HCT116 (cell line): ENCODE results near the gene MIGA1. TPM values are rescaled to one million over a fixed set of nuclear protein-coding genes. Genes with fewer than 3 reads are reported as not detected.

Experiments
- ATAC-seq: fragments of 200-7000 bp; cut with Tn5 transposase; 2 replicates; pipeline ENCODE4 v1.9.1; 2020; ENCODE audit warnings: mild to moderate bottlenecking, moderate library complexity
- BruUV-seq: library from RNA; stranded (reverse); fragments of 400-500 nt; replicated peaks from 2 replicates; lab custom pipeline; 2021; lab: Mats Ljungman, UMichigan
- CTCF ChIA-PET: fragments of 300-600 bp; sonication (Branson Sonifier 250); formaldehyde crosslinking; loops from one replicate; lab custom pipeline; 2021; ENCODE audit warnings: antibody characterized with exemption; lab: Charles Lee
- POLR2A ChIA-PET: fragments of 300-600, 350-600 bp; sonication (Branson Sonifier 250); formaldehyde crosslinking; loops from one replicate; lab custom pipeline; 2021; ENCODE audit warnings: antibody characterized with exemption; lab: Charles Lee
- RAD21 ChIA-PET, 2 experiments: fragments of 300-600 bp; sonication (Branson Sonifier 250); formaldehyde crosslinking; loops; one replicate each; lab custom pipeline; 2023; ENCODE audit warnings: low total read pairs in 2 of 2; ENCODE audit not compliant: uncharacterized antibody in 2 of 2, unreplicated experiment in 2 of 2, low non-redundant PET in 1 of 2; lab: Charles Lee
- DNase-seq: peaks from one replicate; pipeline ENCODE4 v3.0.0-alpha.2; 2010; ENCODE audit warnings: low read depth, low spot score
- H2AFZ ChIP-seq: fragments of 200-600 bp; shearing (Covaris generic), sonication (generic); 2 replicates; pipeline ENCODE4 v1.6.1; 2017; ENCODE audit warnings: low read depth, mixed run types, mixed read lengths, antibody characterized with exemption, low read length; ENCODE audit not compliant: poor library complexity, severe bottlenecking
- H3K27ac ChIP-seq: 2 replicates; pipeline ENCODE4 v1.5.1; 2012; ENCODE audit warnings: low read depth, low read length
- H3K27me3 ChIP-seq: fragments of 200-600 bp; sonication (generic); 2 replicates; pipeline ENCODE4 v1.6.1; 2016; ENCODE audit warnings: mixed run types, low read length, mixed read lengths; ENCODE audit not compliant: insufficient read depth
- H3K36me3 ChIP-seq, 2 experiments: fragments of 200-500 bp in 1 of 2; fragments of 200-600 bp in 1 of 2; sonication (Bioruptor generic) in 1 of 2; sonication (generic) in 1 of 2; 2 replicates each; pipeline versions ENCODE4 v1.5.1 to v1.6.1; 2014 to 2016; ENCODE audit warnings: low read length in 2 of 2, inconsistent platforms in 1 of 2, mixed read lengths in 1 of 2, mixed run types in 1 of 2; ENCODE audit not compliant: insufficient read depth in 2 of 2, control insufficient read depth in 1 of 2
- H3K4me1 ChIP-seq, 2 experiments: fragments of 200-600 bp in 1 of 2; sonication (generic) in 1 of 2; 2 replicates each; pipeline versions ENCODE4 v1.5.1 to v1.6.1; 2012 to 2017; ENCODE audit warnings: low read length in 2 of 2, inconsistent platforms in 1 of 2, mild to moderate bottlenecking in 1 of 2, mixed read lengths in 1 of 2, mixed run types in 1 of 2, moderate library complexity in 1 of 2; ENCODE audit not compliant: insufficient read depth in 2 of 2, control insufficient read depth in 1 of 2
- H3K4me2 ChIP-seq: fragments of 200-600 bp; sonication (generic); 2 replicates; pipeline ENCODE4 v1.6.1; 2017; ENCODE audit warnings: mixed run types, low read length, mixed read lengths
- H3K4me3 ChIP-seq, 2 experiments: fragments of 200-600 bp in 1 of 2; sonication (generic) in 1 of 2; replicated peaks in 1 of 2; 2 replicates each; pipeline ENCODE4 v1.5.1; 2011 to 2016; ENCODE audit warnings: low read length in 2 of 2, control low read depth in 1 of 2, low read depth in 1 of 2, mild to moderate bottlenecking in 1 of 2, mixed read lengths in 1 of 2, mixed run types in 1 of 2
- H3K79me2 ChIP-seq: fragments of 200-600 bp; sonication (generic); 2 replicates; pipeline ENCODE4 v1.6.1; 2017; ENCODE audit warnings: mild to moderate bottlenecking, mixed run types, low read length, moderate library complexity, mixed read lengths; ENCODE audit not compliant: insufficient read depth
- H3K9ac ChIP-seq: fragments of 200-600 bp; sonication (generic); 2 replicates; pipeline ENCODE4 v1.6.1; 2016; ENCODE audit warnings: low read length, mixed read lengths
- H3K9me2 ChIP-seq: fragments of 200-600 bp; sonication (generic), shearing (Covaris generic); 2 replicates; pipeline ENCODE4 v1.6.1; 2017; ENCODE audit warnings: mixed run types, mild to moderate bottlenecking, moderate library complexity; ENCODE audit not compliant: insufficient read depth
- H3K9me3 ChIP-seq, 2 experiments: fragments of 200-500 bp in 1 of 2; fragments of 200-600 bp in 1 of 2; sonication (Bioruptor generic) in 1 of 2; sonication (generic) in 1 of 2; 2 replicates each; pipeline ENCODE4 v1.6.1; 2014 to 2017; ENCODE audit warnings: low read length in 2 of 2, mixed read lengths in 2 of 2, inconsistent platforms in 1 of 2, low read depth in 1 of 2, mild to moderate bottlenecking in 1 of 2, mixed run types in 1 of 2, moderate library complexity in 1 of 2; ENCODE audit not compliant: control insufficient read depth in 1 of 2, insufficient read depth in 1 of 2
- H4K20me1 ChIP-seq: fragments of 200-600 bp; sonication (generic), shearing (Covaris generic); 2 replicates; pipeline ENCODE4 v1.6.1; 2017; ENCODE audit warnings: mixed run types, mild to moderate bottlenecking, moderate library complexity; ENCODE audit not compliant: insufficient read depth
- CBX3 ChIP-seq: IDR thresholded peaks from 2 replicates; pipeline ENCODE4 v1.6.1; 2012; ENCODE audit warnings: low read depth
- EZH2 ChIP-seq: fragments of 200-600 bp; sonication (generic); IDR thresholded peaks from 2 replicates; pipeline ENCODE4 v1.6.1; 2017; ENCODE audit warnings: antibody characterized with exemption, mixed run types
- EZH2phosphoT487 ChIP-seq: fragments of 200-600 bp; IDR thresholded peaks from 2 replicates; pipeline ENCODE4 v1.6.1; 2018; ENCODE audit warnings: antibody characterized with exemption, borderline replicate concordance
- FOSL1 ChIP-seq: IDR thresholded peaks from 2 replicates; pipeline ENCODE4 v1.6.1; 2012; ENCODE audit warnings: low read depth
- MAX ChIP-seq: IDR thresholded peaks from 2 replicates; pipeline ENCODE4 v1.6.1; 2012
- SIN3A ChIP-seq: IDR thresholded peaks from 2 replicates; pipeline ENCODE4 v1.6.1; 2012; ENCODE audit warnings: low read depth
- SP1 ChIP-seq: IDR thresholded peaks from 2 replicates; pipeline ENCODE4 v1.6.1; 2012; ENCODE audit warnings: low read depth
- TCF7L2 ChIP-seq: IDR thresholded peaks from 2 replicates; pipeline ENCODE4 v1.7.0; 2011; ENCODE audit warnings: borderline replicate concordance, inconsistent platforms; ENCODE audit not compliant: insufficient read depth, insufficient read length; ENCODE audit errors: extremely low read depth
- ZBTB33 ChIP-seq: IDR thresholded peaks from 2 replicates; pipeline ENCODE4 v1.6.1; 2011; ENCODE audit warnings: mild to moderate bottlenecking, low read length, moderate library complexity; ENCODE audit not compliant: insufficient replicate concordance; ENCODE audit errors: extremely low read depth
- ZFX ChIP-seq: fragments of 450-650 bp; IDR thresholded peaks from 2 replicates; pipeline ENCODE4 v1.6.1; 2017
- intact Hi-C: fragments of 100-400 bp; cut with micrococcal nuclease; formaldehyde crosslinking; loops from 2 replicates; pipeline ENCODE4 v1.10.0; 2022
- total RNA-seq: library from RNA; stranded (reverse); gene quantifications from one replicate; pipeline ENCODE4 v1.2.1, GENCODE V29; 2021; ENCODE audit not compliant: unreplicated experiment

Gene MIGA1
- total RNA-seq, 1 experiment from 2014 or later: 9.6 TPM

- peak; percentile 46 for TF ChIP-seq ZBTB33
- peak; percentile 26; the same call in 1 of the 2 replicates for TF ChIP-seq SP1
- peak; percentile 80 for TF ChIP-seq ZFX
- TF ChIP-seq MAX: peak; percentile 88
- peak; percentile 83 for TF ChIP-seq CBX3
Observed at GRCh38 chr1:77779529-77780281, at the start of gene MIGA1 (continued).

GRCh38 chr1:77732090-77732489 lies 47.4 kb upstream of the MIGA1 start:
- no peaks in the 10 kb centered on the region for H4K20me1 ChIP-seq
- ATAC-seq (no peak), DNase-seq (no peak)
- H3K4me2 ChIP-seq: no peak overlapping the region
- ChIA-PET RAD21 (no interaction called here), POLR2A (no interaction called here), CTCF (no interaction called here)
- no peak overlapping the region for H3K9ac ChIP-seq
- no TSS peak for BruUV-seq
- H3K27ac ChIP-seq: no peak overlapping the region
- no peak overlapping the region for H2AFZ ChIP-seq
- 0 out of 2 replicates have a peak, but pooled peaks cover 3% of the 10 kb centered on the region for H3K79me2 ChIP-seq
- H3K27me3 ChIP-seq: no peaks in the 10 kb centered on the region
- H3K9me3 ChIP-seq: no peaks in the 10 kb centered on the region
- no peaks in the 10 kb centered on the region for H3K9me2 ChIP-seq
- TF ChIP-seq EZH2phosphoT487 (no peak), SIN3A (no peak), EZH2 (no peak), TCF7L2 (no peak), FOSL1 (no peak)
- H3K36me3 ChIP-seq: peaks cover 0 to 12% of the 10 kb centered on the region in 2 experiments; a peak in 3 of 4 replicates
- intact Hi-C loops: no loop called here
- no peaks in the 10 kb centered on the region for H3K4me1 ChIP-seq
- H3K4me3 ChIP-seq: no peak overlapping the region
